PC-3 (cell line): ENCODE results near the gene UNC45B.
"Not testable (repeated sequence)": the region's sequence is repeated elsewhere in the genome, so short reads cannot be mapped to it uniquely, and the experiment has no call there.

Experiments
- CTCF ChIP-seq: fragments of 300-600 bp; sonication (generic); conservative IDR thresholded peaks from 2 replicates; pipeline ENCODE4 v1.5.1; 2017; ENCODE audit warnings: antibody characterized with exemption, low read depth, mild to moderate bottlenecking, low read length
- EZH2 ChIP-seq: fragments of 300-600 bp; sonication (generic); IDR thresholded peaks from one replicate; pipeline ENCODE4 v1.6.1; 2017; ENCODE audit warnings: antibody characterized with exemption, mild to moderate bottlenecking, low read length; ENCODE audit not compliant: unreplicated experiment

GRCh38 chr17:35179379-35179778 lies 31.8 kb downstream of the UNC45B start:
- TF ChIP-seq CTCF, EZH2: not testable (repeated sequence)
